Lower lobe of right lung (tissue), 2 donors: Measurements from ENCODE around the gene CNR2. TPM values are rescaled to one million over a fixed set of nuclear protein-coding genes. Genes with fewer than 3 reads are reported as not detected.
"Not testable (repeated sequence)": the region's sequence is repeated elsewhere in the genome, so short reads cannot be mapped to it uniquely, and the experiment has no call there.

ENCODE experiments used
- ATAC-seq, 2 donors: fragments of 200-7000 bp; cut with Tn5 transposase; one replicate each; pipeline ENCODE4 v1.9.1; 2020 to 2022; ENCODE audit warnings: mild to moderate bottlenecking in 2 of 2, moderate library complexity in 2 of 2
- DNase-seq: peaks from one replicate; pipeline ENCODE4 v3.0.0-alpha.2; 2020
- H3K27ac ChIP-seq: fragments of 200-600 bp; one replicate; pipeline ENCODE4 v1.8.0; 2022
- H3K27me3 ChIP-seq: fragments of 200-600 bp; one replicate; pipeline ENCODE4 v1.8.0; 2022; ENCODE audit warnings: low read depth
- H3K36me3 ChIP-seq: fragments of 200-600 bp; one replicate; pipeline ENCODE4 v1.8.0; 2022; ENCODE audit warnings: mild to moderate bottlenecking
- H3K4me1 ChIP-seq: fragments of 200-600 bp; one replicate; pipeline ENCODE4 v1.8.0; 2022
- H3K4me3 ChIP-seq: fragments of 200-600 bp; one replicate; pipeline ENCODE4 v1.8.0; 2022; ENCODE audit warnings: mild to moderate bottlenecking
- H3K9me3 ChIP-seq: fragments of 200-600 bp; one replicate; pipeline ENCODE4 v1.8.0; 2022
- intact Hi-C: fragments of 100-400 bp; cut with DNase I; formaldehyde crosslinking; loops from one replicate; pipeline ENCODE4 v1.11.0; 2022
- total RNA-seq: library from RNA; stranded (reverse); fragmentation: NEBNext Ultra II Directional; extraction: Animal tissue kit (Norgen Biotek cat#: 25700); gene quantifications from one replicate; pipeline ENCODE4 v1.2.1, GENCODE V29; 2021
- TF ChIP-seq, protein P1 (sequence below): fragments of 200-600 bp; IDR thresholded peaks from one replicate; pipeline ENCODE4 v1.8.0; 2022; ENCODE audit warnings: antibody characterized with exemption, mild to moderate bottlenecking
- donor health status: DM: no; HTN: yes; CAD: no; lungs with severe emphysema.

Gene CNR2
- total RNA-seq, 1 donor from 2014 or later: not detected

GRCh38 chr1:23836037-23836436, 77.1 kb downstream of the CNR2 start:
- intact Hi-C loops: no loop called here
- TF ChIP-seq, protein P1, sequence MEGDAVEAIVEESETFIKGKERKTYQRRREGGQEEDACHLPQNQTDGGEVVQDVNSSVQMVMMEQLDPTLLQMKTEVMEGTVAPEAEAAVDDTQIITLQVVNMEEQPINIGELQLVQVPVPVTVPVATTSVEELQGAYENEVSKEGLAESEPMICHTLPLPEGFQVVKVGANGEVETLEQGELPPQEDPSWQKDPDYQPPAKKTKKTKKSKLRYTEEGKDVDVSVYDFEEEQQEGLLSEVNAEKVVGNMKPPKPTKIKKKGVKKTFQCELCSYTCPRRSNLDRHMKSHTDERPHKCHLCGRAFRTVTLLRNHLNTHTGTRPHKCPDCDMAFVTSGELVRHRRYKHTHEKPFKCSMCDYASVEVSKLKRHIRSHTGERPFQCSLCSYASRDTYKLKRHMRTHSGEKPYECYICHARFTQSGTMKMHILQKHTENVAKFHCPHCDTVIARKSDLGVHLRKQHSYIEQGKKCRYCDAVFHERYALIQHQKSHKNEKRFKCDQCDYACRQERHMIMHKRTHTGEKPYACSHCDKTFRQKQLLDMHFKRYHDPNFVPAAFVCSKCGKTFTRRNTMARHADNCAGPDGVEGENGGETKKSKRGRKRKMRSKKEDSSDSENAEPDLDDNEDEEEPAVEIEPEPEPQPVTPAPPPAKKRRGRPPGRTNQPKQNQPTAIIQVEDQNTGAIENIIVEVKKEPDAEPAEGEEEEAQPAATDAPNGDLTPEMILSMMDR: no peak

DNA sequence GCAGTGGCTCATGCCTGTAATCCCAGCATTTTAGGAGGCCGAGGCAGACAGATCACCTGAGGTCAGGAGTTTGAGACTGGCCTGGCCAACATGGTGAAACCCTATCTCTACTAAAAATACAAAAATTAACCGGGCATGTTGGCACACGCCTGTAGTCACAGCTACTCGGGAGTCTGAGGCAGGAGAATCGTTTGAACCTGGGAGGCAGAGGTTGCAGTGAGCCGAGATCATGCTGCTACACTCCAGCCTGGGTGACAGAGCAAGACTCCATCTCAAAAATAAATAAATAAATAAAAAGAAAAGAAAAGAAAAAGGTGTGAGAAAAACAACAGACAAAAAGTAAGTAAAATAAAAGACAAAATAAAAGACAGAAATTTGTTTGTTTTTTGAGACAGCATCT, 79.0 kb downstream of the CNR2 start:
- H3K27me3 ChIP-seq, H3K4me3 ChIP-seq, H3K27ac ChIP-seq, H3K9me3 ChIP-seq, DNase-seq, H3K36me3 ChIP-seq, ATAC-seq, intact Hi-C loops: not testable (repeated sequence)
- H3K4me1 ChIP-seq: peaks cover 11% of the 10 kb centered on the region

More at GRCh38 chr1:23836037-23836436, 77.1 kb downstream of the CNR2 start:
- H3K9me3 ChIP-seq: no peaks in the 10 kb centered on the region
- DNase-seq: no peak
- H3K4me1 ChIP-seq: peaks cover 11% of the 10 kb centered on the region
- no peak for ATAC-seq
- H3K27ac ChIP-seq: no peak overlapping the region
- H3K4me3 ChIP-seq: no peak overlapping the region
- no peaks in the 10 kb centered on the region for H3K36me3 ChIP-seq
- no peaks in the 10 kb centered on the region for H3K27me3 ChIP-seq

GRCh38 chr1:23827717-23828116, 85.4 kb downstream of the CNR2 start:
- no peak for ATAC-seq
- TF ChIP-seq, protein P1: no peak

GRCh38 chr1:23826590-23826989, 86.6 kb downstream of the CNR2 start:
- H3K27ac ChIP-seq, H3K4me3 ChIP-seq, DNase-seq, H3K4me1 ChIP-seq, H3K36me3 ChIP-seq, H3K27me3 ChIP-seq, H3K9me3 ChIP-seq, intact Hi-C loops, ATAC-seq: not testable (repeated sequence)

More at GRCh38 chr1:23827717-23828116, 85.4 kb downstream of the CNR2 start:
- Histone ChIP-seq H3K27me3 (no peaks in the 10 kb centered on the region), H3K36me3 (no peaks in the 10 kb centered on the region), H3K27ac (no peak overlapping the region), H3K4me1 (peaks cover 8% of the 10 kb centered on the region), H3K4me3 (no peak overlapping the region), H3K9me3 (no peaks in the 10 kb centered on the region)
- no peak for DNase-seq
- intact Hi-C loops: no loop called here

DNA sequence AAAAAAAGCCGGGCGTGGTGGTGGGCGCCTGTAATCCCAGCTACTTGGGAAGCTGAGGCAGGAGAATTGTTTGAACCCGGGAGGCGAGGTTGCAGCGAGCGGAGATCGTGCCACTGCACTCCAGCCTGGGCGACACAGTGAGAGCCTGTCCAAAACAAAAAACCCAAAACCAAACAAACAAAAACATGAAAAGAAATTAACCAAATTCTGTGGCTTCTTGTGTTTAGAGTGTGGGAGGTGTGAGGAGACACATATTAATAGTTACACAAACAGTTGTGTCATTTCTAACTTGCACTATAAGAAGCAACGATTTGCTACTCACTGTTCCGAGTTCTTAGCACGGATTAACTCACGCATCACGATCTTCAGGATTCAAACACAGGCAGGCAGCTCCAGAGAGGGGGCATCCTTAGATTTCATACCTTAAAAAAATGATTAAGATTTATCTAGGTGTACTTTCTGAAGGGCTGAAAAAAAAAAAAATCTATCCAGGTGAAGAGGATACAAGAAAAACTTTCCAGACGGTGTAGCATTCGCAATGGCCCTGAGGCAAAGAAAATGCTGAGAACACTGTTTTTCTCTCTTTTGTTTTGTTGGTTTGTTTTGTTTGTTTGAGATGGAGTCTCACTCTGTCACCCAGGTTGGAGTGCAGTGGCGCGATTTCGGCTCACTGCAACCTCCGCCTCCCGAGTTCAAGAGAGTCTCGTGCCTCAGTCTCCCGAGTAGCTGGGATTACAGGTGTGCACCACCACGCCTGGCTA, 87.2 kb downstream of the CNR2 start:
- intact Hi-C loops: no loop called here
- no peaks in the 10 kb centered on the region for H3K9me3 ChIP-seq
- DNase-seq (no peak), ATAC-seq (peak in 1 of 2 donors; percentile 15)
- H3K27me3 ChIP-seq: no peaks in the 10 kb centered on the region
- H3K4me1 ChIP-seq: peaks cover 8% of the 10 kb centered on the region
- H3K4me3 ChIP-seq: peak overlapping the region; percentile 93
- H3K36me3 ChIP-seq: no peaks in the 10 kb centered on the region
- TF ChIP-seq, protein P1: no peak
- peak overlapping the region; percentile 95 for H3K27ac ChIP-seq

- H3K36me3 ChIP-seq: peaks cover 3% of the 10 kb centered on the region
Observed at GRCh38 chr1:23825076-23825761, 87.9 kb downstream of the CNR2 start, which contains the start of gene HMGCL. Gene HMGCL, minus strand, starts transcription at chr1:23825429. Its CDS starts 14 bp downstream, at chr1:23825415.

More at GRCh38 chr1:23825076-23825761, 87.9 kb downstream of the CNR2 start, which contains the start of gene HMGCL:
- peak; percentile 99 to 100 for ATAC-seq
- H3K27ac ChIP-seq: peak within 1 kb of the TSS; percentile 95
- TF ChIP-seq, protein P1: no peak
- H3K9me3 ChIP-seq: no peaks in the 10 kb centered on the region
- intact Hi-C loops: no loop called here
- H3K4me1 ChIP-seq: peaks cover 8% of the 10 kb centered on the region
- DNase-seq: peak; percentile 94
- no peaks in the 10 kb centered on the region for H3K27me3 ChIP-seq
- H3K4me3 ChIP-seq: peak within 1 kb of the TSS; percentile 93
